H1 (cell line): ENCODE results near the gene AHDC1. TPM values are rescaled to one million over a fixed set of nuclear protein-coding genes. Genes with fewer than 3 reads are reported as not detected.

Source experiments
- ASH2L ChIP-seq: fragments of 200-600, 300-600 bp; sonication (generic); IDR thresholded peaks from one replicate; pipeline ENCODE4 v1.7.1; 2017; ENCODE audit warnings: low read length
- BCL11A ChIP-seq, 2 experiments: IDR thresholded peaks; one replicate each; pipeline ENCODE4 v1.6.1; 2011; ENCODE audit warnings: low read depth in 2 of 2, low read length in 2 of 2, mild to moderate bottlenecking in 2 of 2
- HDAC2 ChIP-seq, 2 experiments: fragments of 300-600 bp in 1 of 2; sonication (generic) in 1 of 2; IDR thresholded peaks; 2 replicates each; pipeline ENCODE4 v1.6.1; 2011 to 2012; ENCODE audit warnings: low read depth in 2 of 2, low read length in 2 of 2, mild to moderate bottlenecking in 2 of 2, moderate library complexity in 2 of 2, borderline replicate concordance in 1 of 2, inconsistent platforms in 1 of 2
- NANOG ChIP-seq: IDR thresholded peaks from 2 replicates; pipeline ENCODE4 v1.6.1; 2011; ENCODE audit warnings: low read length, low read depth, mild to moderate bottlenecking, inconsistent platforms; ENCODE audit not compliant: insufficient read depth, poor library complexity, severe bottlenecking
- PHF8 ChIP-seq: fragments of 200-600 bp; sonication (generic); conservative IDR thresholded peaks from 2 replicates; pipeline ENCODE4 v1.7.1; 2012; ENCODE audit warnings: low read depth, mild to moderate bottlenecking, inconsistent platforms, low read length, moderate library complexity
- SIX5 ChIP-seq: IDR thresholded peaks from 2 replicates; pipeline ENCODE4 v1.6.1; 2011; ENCODE audit warnings: mild to moderate bottlenecking, low read depth, low read length
- SP2 ChIP-seq: IDR thresholded peaks from 2 replicates; pipeline ENCODE4 v1.6.1; 2012; ENCODE audit warnings: mild to moderate bottlenecking, low read length, inconsistent platforms
- SRF ChIP-seq: IDR thresholded peaks from 2 replicates; pipeline ENCODE4 v1.6.1; 2011; ENCODE audit warnings: mild to moderate bottlenecking, low read depth, low read length, moderate library complexity
- polyA plus RNA-seq, 7 experiments: library from polyadenylated mRNA; depleted of rRNA in 3 of 7; stranded (reverse) in 5 of 7; unstranded in 2 of 7; fragments of >200 nt in 5 of 7; fragments of 200-250 nt in 2 of 7; gene quantifications; 1 replicate in 5 of 7; 2 replicates in 1 of 7; 4 replicates in 1 of 7; pipeline versions ENCODE4 v1.2.1 to v1.2.3, GENCODE V29; 2011 to 2013; ENCODE audit warnings: missing spikeins in 2 of 7, mixed read lengths in 2 of 7
- total RNA-seq: library from RNA; stranded (reverse); fragmentation: NEBNext Ultra II Directional; extraction: Animal tissue kit (Norgen Biotek cat#: 25700); gene quantifications from 2 replicates; pipeline ENCODE4 v1.2.1, GENCODE V29; 2021

Gene AHDC1
- total and polyA plus RNA-seq, 2 of the 8 experiments (the other 6 are each of a cell fraction or from before 2014, with no cell fraction given) = 4.4 to 35.1 TPM

DNA sequence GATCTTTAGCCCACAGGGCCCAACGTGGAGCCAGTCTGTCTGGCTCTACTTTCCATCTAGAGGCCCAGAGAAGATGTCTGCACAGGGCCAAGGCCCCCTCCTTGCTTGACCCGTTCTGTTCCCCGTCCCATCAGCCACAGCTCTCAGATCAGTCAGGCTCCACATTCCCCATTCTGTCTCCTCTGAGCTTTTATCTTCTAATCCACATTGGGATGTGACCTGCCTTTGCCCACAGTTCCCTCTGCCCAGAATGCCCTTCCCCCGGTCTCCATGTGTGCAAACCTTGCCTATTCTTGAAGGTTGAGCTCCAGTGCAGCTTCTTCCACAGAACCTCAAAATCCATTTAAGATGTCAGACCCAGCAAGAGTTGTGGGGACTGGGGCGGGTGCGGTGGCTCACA, 60.7 kb downstream of the AHDC1 start (continued):
- TF ChIP-seq BCL11A (IDR thresholded peaks at IDR 0.05; ENCODE audit: low read depth in 2 of 2, low read length in 2 of 2) (no peak), NANOG (no peak), HDAC2 (IDR thresholded peaks at IDR 0.05; ENCODE audit: borderline replicate concordance in 1 of 2, low read depth in 2 of 2, low read length in 2 of 2) (no peak), SIX5 (no peak), SP2 (no peak), SRF (no peak), ASH2L (no peak), PHF8 (no peak)
